ENCODE data around the gene CLEC9A. TPM values are rescaled to one million over a fixed set of nuclear protein-coding genes. Genes with fewer than 3 reads are reported as not detected.
A peak's percentile ranks its signal among the peaks of the same experiment; 100 is the strongest.

The CLEC9A gene
- total and polyA plus RNA-seq, 2 donors (not counting 3 experiments of a cell fraction or from before 2014, with no cell fraction given) = not detected

- H3K9ac ChIP-seq (replicated peaks; ENCODE audit: extremely low read depth, insufficient read depth, low read length) = no peak overlapping the region
- H3K4me1 ChIP-seq (ENCODE audit: control insufficient read depth, extremely low read depth, insufficient read depth, low read length) = peaks cover 26% of the 10 kb centered on the region
- ChIA-PET CTCF (interaction anchor here (0.8 to 4.4 kb wide), 4 partner anchors 19 to 263 kb away, joined by 3 to 94 read pairs (median 30); no protein-coding TSS in a partner anchor), POLR2A (no interaction called here)
- FAIRE-seq (no peak), DNase-seq (ENCODE audit: low read depth, low spot score) (no peak)
- TF ChIP-seq JUN (IDR thresholded peaks at IDR 0.05; ENCODE audit: borderline replicate concordance, insufficient read depth, insufficient read length, low read depth) = no peak
- no peak for TF ChIP-seq FOS (IDR thresholded peaks at IDR 0.05; ENCODE audit: borderline replicate concordance, insufficient read depth, low read length)
- TF ChIP-seq, protein P1, sequence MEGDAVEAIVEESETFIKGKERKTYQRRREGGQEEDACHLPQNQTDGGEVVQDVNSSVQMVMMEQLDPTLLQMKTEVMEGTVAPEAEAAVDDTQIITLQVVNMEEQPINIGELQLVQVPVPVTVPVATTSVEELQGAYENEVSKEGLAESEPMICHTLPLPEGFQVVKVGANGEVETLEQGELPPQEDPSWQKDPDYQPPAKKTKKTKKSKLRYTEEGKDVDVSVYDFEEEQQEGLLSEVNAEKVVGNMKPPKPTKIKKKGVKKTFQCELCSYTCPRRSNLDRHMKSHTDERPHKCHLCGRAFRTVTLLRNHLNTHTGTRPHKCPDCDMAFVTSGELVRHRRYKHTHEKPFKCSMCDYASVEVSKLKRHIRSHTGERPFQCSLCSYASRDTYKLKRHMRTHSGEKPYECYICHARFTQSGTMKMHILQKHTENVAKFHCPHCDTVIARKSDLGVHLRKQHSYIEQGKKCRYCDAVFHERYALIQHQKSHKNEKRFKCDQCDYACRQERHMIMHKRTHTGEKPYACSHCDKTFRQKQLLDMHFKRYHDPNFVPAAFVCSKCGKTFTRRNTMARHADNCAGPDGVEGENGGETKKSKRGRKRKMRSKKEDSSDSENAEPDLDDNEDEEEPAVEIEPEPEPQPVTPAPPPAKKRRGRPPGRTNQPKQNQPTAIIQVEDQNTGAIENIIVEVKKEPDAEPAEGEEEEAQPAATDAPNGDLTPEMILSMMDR (IDR thresholded peaks at IDR 0.05; ENCODE audit: extremely low read depth in 1 of 2, insufficient read depth in 1 of 2, low read depth in 1 of 2, low read length in 2 of 2) = no peak
- no peak for TF ChIP-seq POLR2A (IDR thresholded peaks at IDR 0.05; ENCODE audit: low read depth, low read length)
- dilution Hi-C loops (cut with MboI; ENCODE audit: extremely low pct_ligation_motif_present, low sequenced_read_pairs) (no loop called here), intact Hi-C loops (cut with micrococcal nuclease) (loop anchor here (5.0 to 10.0 kb wide), 2 partner anchors 260 to 352 kb away; no protein-coding TSS in a partner anchor)
- H3K4me2 ChIP-seq (ENCODE audit: insufficient read depth, low read length) = no peak overlapping the region
- no peaks in the 10 kb centered on the region for H3K9me1 ChIP-seq (replicated peaks; ENCODE audit: control insufficient read depth, extremely low read depth, insufficient read depth, low read length)
- peak overlapping the region; percentile 15 for H2AFZ ChIP-seq (ENCODE audit: low read depth, low read length)
- no peaks in the 10 kb centered on the region for H3K79me2 ChIP-seq (ENCODE audit: control insufficient read depth, insufficient read depth, low read length)
- H3K4me3 ChIP-seq (replicated peaks in 1 of 3; ENCODE audit: insufficient read depth in 1 of 3, low read depth in 1 of 3, low read length in 3 of 3) = no peak overlapping the region
- no peaks in the 10 kb centered on the region for H4K20me1 ChIP-seq (replicated peaks; ENCODE audit: control insufficient read depth, extremely low read depth, insufficient read depth, low read length)
- no TSS peak for BruUV-seq (replicated peaks)
- H3K9me3 ChIP-seq (replicated peaks; ENCODE audit: control insufficient read depth, insufficient read depth, low read length) = no peaks in the 10 kb centered on the region
- H3K27me3 ChIP-seq (ENCODE audit: control insufficient read depth in 2 of 2, insufficient read depth in 2 of 2, low read length in 2 of 2) = no peaks in the 10 kb centered on the region
- no peak overlapping the region for H3K27ac ChIP-seq (ENCODE audit: insufficient read depth, low read depth, low read length)
- no peaks in the 10 kb centered on the region for H3K36me3 ChIP-seq (ENCODE audit: control insufficient read depth in 2 of 2, extremely low read depth in 1 of 2, insufficient read depth in 2 of 2, low read length in 2 of 2)
These were observed 17.7 kb upstream of the CLEC9A start for GRCh38 chr12:10012630-10013330.

GRCh38 chr12:10015450-10015849 lies 15.0 kb upstream of the CLEC9A start:
- DNase-seq (ENCODE audit: low read depth, low spot score) = no peak
- no TSS peak for BruUV-seq (replicated peaks)
- dilution Hi-C loops (cut with MboI; ENCODE audit: extremely low pct_ligation_motif_present, low sequenced_read_pairs) (no loop called here), intact Hi-C loops (cut with micrococcal nuclease) (loop anchor here (5.0 to 10.0 kb wide), 3 partner anchors 148 to 349 kb away; partner anchors contain the start of genes CLEC2B and GABARAPL1)
- ChIA-PET CTCF (no interaction called here), POLR2A (no interaction called here)
- H3K27me3 ChIP-seq (ENCODE audit: control insufficient read depth in 2 of 2, insufficient read depth in 2 of 2, low read length in 2 of 2) = no peaks in the 10 kb centered on the region
- H3K4me2 ChIP-seq (ENCODE audit: insufficient read depth, low read length) = no peak overlapping the region
- H3K79me2 ChIP-seq (ENCODE audit: control insufficient read depth, insufficient read depth, low read length) = no peaks in the 10 kb centered on the region
- H2AFZ ChIP-seq (ENCODE audit: low read depth, low read length) = no peak overlapping the region
- no peak overlapping the region for H3K27ac ChIP-seq (ENCODE audit: insufficient read depth, low read depth, low read length)
- H3K9ac ChIP-seq (replicated peaks; ENCODE audit: extremely low read depth, insufficient read depth, low read length) = no peak overlapping the region
- H3K4me3 ChIP-seq (replicated peaks in 1 of 3; ENCODE audit: insufficient read depth in 1 of 3, low read depth in 1 of 3, low read length in 3 of 3) = no peak overlapping the region
- no peak for TF ChIP-seq MYC (IDR thresholded peaks at IDR 0.05; ENCODE audit: low read depth, low read length)
- TF ChIP-seq POLR2A (IDR thresholded peaks at IDR 0.05; ENCODE audit: low read depth, low read length) = no peak
- TF ChIP-seq EZH2 (IDR thresholded peaks at IDR 0.05; ENCODE audit: borderline replicate concordance, low read depth, low read length, severe bottlenecking) = no peak
- no peak for TF ChIP-seq FOS (IDR thresholded peaks at IDR 0.05; ENCODE audit: borderline replicate concordance, insufficient read depth, low read length)
- TF ChIP-seq JUN (IDR thresholded peaks at IDR 0.05; ENCODE audit: borderline replicate concordance, insufficient read depth, insufficient read length, low read depth) = no peak
- TF ChIP-seq, protein P1 (IDR thresholded peaks at IDR 0.05; ENCODE audit: extremely low read depth in 1 of 2, insufficient read depth in 1 of 2, low read depth in 1 of 2, low read length in 2 of 2) = no peak
- TF ChIP-seq POLR2AphosphoS5 (IDR thresholded peaks at IDR 0.05; ENCODE audit: insufficient read depth, low read depth, low read length) = no peak
- no peak for TF ChIP-seq GATA2 (IDR thresholded peaks at IDR 0.05; ENCODE audit: insufficient read depth, insufficient read length, low read depth, low read length)
- no peak for TF ChIP-seq MAX (IDR thresholded peaks at IDR 0.05; ENCODE audit: insufficient read depth, insufficient read length)
- no peak for FAIRE-seq
- no peaks in the 10 kb centered on the region for H3K9me1 ChIP-seq (replicated peaks; ENCODE audit: control insufficient read depth, extremely low read depth, insufficient read depth, low read length)
- H4K20me1 ChIP-seq (replicated peaks; ENCODE audit: control insufficient read depth, extremely low read depth, insufficient read depth, low read length) = no peaks in the 10 kb centered on the region
- peaks cover 30% of the 10 kb centered on the region for H3K4me1 ChIP-seq (ENCODE audit: control insufficient read depth, extremely low read depth, insufficient read depth, low read length)
- no peaks in the 10 kb centered on the region for H3K36me3 ChIP-seq (ENCODE audit: control insufficient read depth in 2 of 2, extremely low read depth in 1 of 2, insufficient read depth in 2 of 2, low read length in 2 of 2)
- no peaks in the 10 kb centered on the region for H3K9me3 ChIP-seq (replicated peaks; ENCODE audit: control insufficient read depth, insufficient read depth, low read length)

All from endothelial cell of umbilical vein (primary cell).